UCSD-AML1 (cell line): ENCODE data around the gene TCEA2.

Experiments
- DNase-seq: peaks from one replicate; lab custom pipeline; 2025; ENCODE audit not compliant: unreplicated experiment; lab: John Stamatoyannopoulos, UW

Gene TCEA2

GRCh38 chr20:64063389-64064144 is 569 bp downstream of the TCEA2 start:
- DNase-seq = peak; percentile 39

- DNase-seq = no peak
Measured at GRCh38 chr20:64064145-64064698, 1.2 kb downstream of the TCEA2 start.

GRCh38 chr20:64065062-64065973 is 2.3 kb downstream of the TCEA2 start:
- DNase-seq = no peak

- DNase-seq = peak; percentile 77
Measured at GRCh38 chr20:64065974-64066343, 3.0 kb downstream of the TCEA2 start.

- no peak for DNase-seq
Measured at GRCh38 chr20:64067005-64067632, 4.1 kb downstream of the TCEA2 start.

- no peak for DNase-seq
Measured at GRCh38 chr20:64067733-64068307, 4.8 kb downstream of the TCEA2 start.

GRCh38 chr20:64068386-64069208 is 5.6 kb downstream of the TCEA2 start:
- DNase-seq = peak; percentile 66

- DNase-seq = no peak
Measured at GRCh38 chr20:64069209-64069613, 6.2 kb downstream of the TCEA2 start.

GRCh38 chr20:64069614-64070243 is 6.7 kb downstream of the TCEA2 start:
- peak; percentile 42 for DNase-seq

GRCh38 chr20:64070244-64070993 is 7.4 kb downstream of the TCEA2 start:
- DNase-seq = no peak

- DNase-seq = no peak
Measured at GRCh38 chr20:64071341-64072332, 8.6 kb downstream of the TCEA2 start.

- no peak for DNase-seq
Measured at GRCh38 chr20:64072498-64073063, 9.6 kb downstream of the TCEA2 start.

GRCh38 chr20:64073476-64074183 is 10.6 kb downstream of the TCEA2 start:
- DNase-seq = no peak

GRCh38 chr20:64074184-64074789 is 11.3 kb downstream of the TCEA2 start:
- no peak for DNase-seq

- no peak for DNase-seq
Measured at GRCh38 chr20:64074963-64075362, 12.0 kb downstream of the TCEA2 start.

- no peak for DNase-seq
Measured at GRCh38 chr20:64075556-64075955, 12.6 kb downstream of the TCEA2 start.
